Suprapubic skin (tissue), 4 donors: Measurements from ENCODE around the gene SRGAP1. TPM values are rescaled to one million over a fixed set of nuclear protein-coding genes. Genes with fewer than 3 reads are reported as not detected.
"Not testable (repeated sequence)": the region's sequence is repeated elsewhere in the genome, so short reads cannot be mapped to it uniquely, and the experiment has no call there.

Source experiments
- DNase-seq, 2 donors: peaks; one replicate each; pipeline ENCODE4 v3.0.0-alpha.2; 2019; ENCODE audit warnings: low spot score in 2 of 2
- H3K27ac ChIP-seq: fragments of 200-600 bp; sonication (generic); one replicate; pipeline ENCODE4 v1.5.1; 2019
- H3K27me3 ChIP-seq: fragments of 200-600 bp; sonication (generic); one replicate; pipeline ENCODE4 v1.5.1; 2019
- H3K36me3 ChIP-seq: fragments of 200-600 bp; sonication (generic); one replicate; pipeline ENCODE4 v1.5.1; 2019
- H3K4me1 ChIP-seq: fragments of 200-600 bp; sonication (generic); one replicate; pipeline ENCODE4 v1.5.1; 2019
- H3K4me3 ChIP-seq: fragments of 200-600 bp; sonication (generic); one replicate; pipeline ENCODE4 v1.5.1; 2019; ENCODE audit warnings: mild to moderate bottlenecking
- H3K9me3 ChIP-seq: fragments of 200-600 bp; sonication (generic); one replicate; pipeline ENCODE4 v1.5.1; 2019
- EP300 ChIP-seq: sonication (generic); formaldehyde crosslinking; IDR thresholded peaks from one replicate; pipeline ENCODE4 v1.6.1; 2017; ENCODE audit warnings: antibody characterized with exemption
- POLR2A ChIP-seq, 2 donors: fragments of 450-650 bp; IDR thresholded peaks; one replicate each; pipeline ENCODE4 v1.6.1; 2017; ENCODE audit warnings: antibody characterized with exemption in 2 of 2, mild to moderate bottlenecking in 2 of 2, moderate library complexity in 2 of 2
- POLR2AphosphoS5 ChIP-seq, 3 donors: sonication (generic); formaldehyde crosslinking; IDR thresholded peaks; one replicate each; pipeline ENCODE4 v1.6.1; 2017; ENCODE audit warnings: antibody characterized with exemption in 3 of 3
- WGBS: methylation state at CpG from one replicate; pipeline ENCODE4 v1.1.5; 2018; 5-methylcytosine and 5-hydroxymethylcytosine counted together
- total RNA-seq, 4 donors: library from RNA; depleted of rRNA; stranded (reverse); fragments of >200 nt; gene quantifications; one replicate each; pipeline ENCODE4 v1.1.0, GENCODE V29; 2016
- TF ChIP-seq, protein P1 (sequence below), 2 donors: fragments of 200-600 bp in 1 of 2; fragments of 450-650 bp in 1 of 2; sonication (generic) in 1 of 2; IDR thresholded peaks; one replicate each; pipeline ENCODE4 v1.5.1; 2016 to 2019; ENCODE audit warnings: antibody characterized with exemption in 2 of 2, mild to moderate bottlenecking in 1 of 2, moderate library complexity in 1 of 2

SRGAP1 gene
- total RNA-seq, 4 donors from 2014 or later = 8.4 to 10.9 (median 9.8) TPM

DNA sequence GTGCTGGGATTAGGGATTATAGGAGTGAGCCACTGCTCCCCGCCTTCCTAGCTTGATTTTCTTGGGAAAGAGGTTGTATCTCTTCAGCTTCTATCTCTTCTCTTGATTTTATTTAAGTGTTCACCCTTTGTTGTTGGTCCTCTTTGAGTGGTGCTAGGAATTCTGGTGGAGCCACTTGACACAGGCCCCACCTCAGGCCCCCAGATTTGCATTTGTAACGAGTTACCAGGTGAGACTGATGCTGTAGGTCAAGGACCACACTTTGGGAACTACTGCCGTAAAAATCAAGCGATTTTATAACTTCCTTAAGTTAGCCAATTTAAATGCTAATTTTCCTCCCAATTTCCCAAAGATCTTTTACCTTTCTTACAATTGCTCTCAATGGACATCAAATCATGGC is 26.3 kb downstream of the SRGAP1 start:
- TF ChIP-seq EP300 = no peak
- TF ChIP-seq POLR2A (IDR thresholded peaks at IDR 0.05) = no peak
- no peak for TF ChIP-seq POLR2AphosphoS5 (IDR thresholded peaks at IDR 0.05)
- TF ChIP-seq, protein P1, sequence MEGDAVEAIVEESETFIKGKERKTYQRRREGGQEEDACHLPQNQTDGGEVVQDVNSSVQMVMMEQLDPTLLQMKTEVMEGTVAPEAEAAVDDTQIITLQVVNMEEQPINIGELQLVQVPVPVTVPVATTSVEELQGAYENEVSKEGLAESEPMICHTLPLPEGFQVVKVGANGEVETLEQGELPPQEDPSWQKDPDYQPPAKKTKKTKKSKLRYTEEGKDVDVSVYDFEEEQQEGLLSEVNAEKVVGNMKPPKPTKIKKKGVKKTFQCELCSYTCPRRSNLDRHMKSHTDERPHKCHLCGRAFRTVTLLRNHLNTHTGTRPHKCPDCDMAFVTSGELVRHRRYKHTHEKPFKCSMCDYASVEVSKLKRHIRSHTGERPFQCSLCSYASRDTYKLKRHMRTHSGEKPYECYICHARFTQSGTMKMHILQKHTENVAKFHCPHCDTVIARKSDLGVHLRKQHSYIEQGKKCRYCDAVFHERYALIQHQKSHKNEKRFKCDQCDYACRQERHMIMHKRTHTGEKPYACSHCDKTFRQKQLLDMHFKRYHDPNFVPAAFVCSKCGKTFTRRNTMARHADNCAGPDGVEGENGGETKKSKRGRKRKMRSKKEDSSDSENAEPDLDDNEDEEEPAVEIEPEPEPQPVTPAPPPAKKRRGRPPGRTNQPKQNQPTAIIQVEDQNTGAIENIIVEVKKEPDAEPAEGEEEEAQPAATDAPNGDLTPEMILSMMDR (IDR thresholded peaks at IDR 0.05) = no peak
- H3K4me3 ChIP-seq = no peak overlapping the region
- H3K4me1 ChIP-seq = peaks cover 4% of the 10 kb centered on the region
- H3K9me3 ChIP-seq = no peaks in the 10 kb centered on the region
- H3K27me3 ChIP-seq = no peaks in the 10 kb centered on the region
- no peak overlapping the region for H3K27ac ChIP-seq
- WGBS = 74% methylated on average over 4 of the region's 4 CpGs
- DNase-seq = no peak
- no peaks in the 10 kb centered on the region for H3K36me3 ChIP-seq

DNA sequence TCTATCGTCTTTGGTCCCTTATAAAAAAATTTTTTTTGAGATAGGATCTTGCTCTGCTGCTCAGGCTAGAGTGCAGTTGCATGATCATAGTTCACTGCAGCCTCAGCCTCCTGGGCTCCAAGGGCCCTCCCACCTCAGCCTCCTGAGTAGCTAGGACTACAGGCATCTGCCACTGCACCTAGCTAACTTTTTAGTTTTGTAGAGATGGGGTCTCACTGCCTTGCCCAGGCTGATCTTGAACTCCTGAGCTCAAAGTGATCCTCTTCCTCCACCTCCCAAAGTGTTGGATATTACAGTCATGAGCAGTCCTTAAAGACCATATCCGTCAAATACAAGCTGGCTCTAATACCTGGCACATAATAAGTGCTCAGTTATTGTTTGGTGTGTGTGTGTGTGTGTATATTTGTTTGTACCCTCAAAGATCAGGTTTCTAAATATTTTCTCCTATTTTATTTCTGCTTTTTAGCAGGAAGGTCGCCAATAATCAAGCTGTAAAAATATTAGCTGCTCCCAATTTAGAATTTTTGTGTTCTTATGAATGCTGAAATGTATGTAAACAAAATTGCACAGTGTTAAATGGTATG is 30.5 kb downstream of the SRGAP1 start:
- no peak overlapping the region for H3K4me3 ChIP-seq
- DNase-seq = no peak
- H3K9me3 ChIP-seq = no peaks in the 10 kb centered on the region
- 85% methylated on average over 3 of the region's 3 CpGs for WGBS
- H3K4me1 ChIP-seq = no peaks in the 10 kb centered on the region
- H3K36me3 ChIP-seq = no peaks in the 10 kb centered on the region
- H3K27me3 ChIP-seq = no peaks in the 10 kb centered on the region
- TF ChIP-seq POLR2AphosphoS5 (IDR thresholded peaks at IDR 0.05) (no peak), POLR2A (IDR thresholded peaks at IDR 0.05) (no peak)
- H3K27ac ChIP-seq = no peak overlapping the region

DNA sequence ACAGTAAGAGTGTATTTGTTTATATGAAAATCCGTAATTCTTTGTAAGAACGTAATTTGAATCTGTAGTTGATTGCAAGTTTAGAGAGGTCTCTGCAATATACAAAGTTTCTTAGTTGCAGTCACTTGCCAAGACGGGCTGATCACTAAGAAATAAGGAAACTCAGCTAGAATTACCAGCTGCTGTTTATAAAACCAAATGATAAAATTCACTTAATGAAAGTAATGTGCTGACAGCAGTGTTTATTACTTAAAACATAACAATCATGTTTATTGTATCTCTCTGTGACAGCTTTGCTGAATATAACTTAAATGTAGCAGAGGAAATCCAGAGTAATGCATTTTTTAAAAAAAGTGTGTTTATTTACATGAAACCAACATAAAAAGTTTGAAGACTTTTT is 31.2 kb downstream of the SRGAP1 start:
- no peaks in the 10 kb centered on the region for H3K27me3 ChIP-seq

DNA sequence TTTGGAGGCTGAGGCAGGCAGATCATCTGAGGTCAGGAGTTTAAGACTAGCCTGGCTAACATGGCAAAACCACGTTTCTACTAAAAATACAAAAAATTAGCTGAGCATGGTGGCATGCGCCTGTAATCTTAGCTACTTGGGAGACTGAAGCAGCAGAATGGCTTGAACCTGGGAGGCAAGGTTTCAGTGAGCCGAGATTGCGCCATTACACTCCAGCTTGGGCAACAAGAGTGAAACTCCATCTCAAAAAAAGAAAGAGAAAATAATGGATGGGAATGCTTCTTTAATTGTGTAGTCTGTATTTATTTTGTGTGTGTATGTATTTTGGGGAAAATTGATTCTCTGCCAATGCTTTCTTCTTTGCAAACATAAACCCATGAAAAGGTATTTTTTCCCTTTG is 32.5 kb downstream of the SRGAP1 start:
- H3K4me1 ChIP-seq = no peaks in the 10 kb centered on the region
- H3K27ac ChIP-seq = no peak overlapping the region
- DNase-seq = no peak
- WGBS = 83% methylated on average over 4 of the region's 4 CpGs
- no peaks in the 10 kb centered on the region for H3K27me3 ChIP-seq
- H3K9me3 ChIP-seq = no peaks in the 10 kb centered on the region
- H3K4me3 ChIP-seq = no peak overlapping the region
- TF ChIP-seq POLR2AphosphoS5 (IDR thresholded peaks at IDR 0.05) (no peak), EP300 (no peak), POLR2A (IDR thresholded peaks at IDR 0.05) (no peak)
- TF ChIP-seq, protein P1 (IDR thresholded peaks at IDR 0.05) = no peak
- H3K36me3 ChIP-seq = no peaks in the 10 kb centered on the region

More for the DNA sequence above, 31.2 kb downstream of the SRGAP1 start:
- TF ChIP-seq EP300 = no peak
- TF ChIP-seq, protein P1 (IDR thresholded peaks at IDR 0.05) = no peak
- TF ChIP-seq POLR2A (IDR thresholded peaks at IDR 0.05) = no peak
- TF ChIP-seq POLR2AphosphoS5 (IDR thresholded peaks at IDR 0.05) = no peak
- DNase-seq = no peak
- Histone ChIP-seq H3K4me1 (no peaks in the 10 kb centered on the region), H3K27ac (no peak overlapping the region), H3K36me3 (no peaks in the 10 kb centered on the region), H3K4me3 (no peak overlapping the region), H3K9me3 (no peaks in the 10 kb centered on the region)
- WGBS = 59% methylated on average over 3 of the region's 3 CpGs

DNA sequence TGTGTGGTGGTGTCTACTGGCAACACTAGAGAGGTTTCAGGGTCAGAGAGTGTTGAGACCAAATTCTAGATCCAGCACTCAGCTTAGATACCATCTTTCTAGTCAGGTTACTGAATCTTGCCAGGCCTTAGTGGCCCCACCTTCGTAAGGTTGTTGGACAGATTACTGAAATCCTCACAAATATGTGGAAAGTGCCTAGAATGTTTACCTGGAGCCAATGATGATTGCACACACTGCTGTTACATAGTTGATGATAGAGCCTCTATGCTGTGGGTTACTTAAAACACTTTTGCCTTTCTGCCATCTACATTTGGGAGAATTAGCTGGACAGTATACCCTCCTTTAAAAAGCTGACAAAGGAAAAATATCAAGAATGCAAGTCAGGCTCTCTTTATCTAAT is 33.2 kb downstream of the SRGAP1 start:
- H3K36me3 ChIP-seq = no peaks in the 10 kb centered on the region
- H3K9me3 ChIP-seq = no peaks in the 10 kb centered on the region
- no peak overlapping the region for H3K4me3 ChIP-seq
- H3K27ac ChIP-seq = no peak overlapping the region
- H3K27me3 ChIP-seq = no peaks in the 10 kb centered on the region
- WGBS = 80% methylated on average over 1 of the region's 1 CpG
- TF ChIP-seq POLR2AphosphoS5 (IDR thresholded peaks at IDR 0.05) (no peak), POLR2A (IDR thresholded peaks at IDR 0.05) (no peak), EP300 (no peak)
- TF ChIP-seq, protein P1 (IDR thresholded peaks at IDR 0.05) = no peak
- no peaks in the 10 kb centered on the region for H3K4me1 ChIP-seq
- no peak for DNase-seq

DNA sequence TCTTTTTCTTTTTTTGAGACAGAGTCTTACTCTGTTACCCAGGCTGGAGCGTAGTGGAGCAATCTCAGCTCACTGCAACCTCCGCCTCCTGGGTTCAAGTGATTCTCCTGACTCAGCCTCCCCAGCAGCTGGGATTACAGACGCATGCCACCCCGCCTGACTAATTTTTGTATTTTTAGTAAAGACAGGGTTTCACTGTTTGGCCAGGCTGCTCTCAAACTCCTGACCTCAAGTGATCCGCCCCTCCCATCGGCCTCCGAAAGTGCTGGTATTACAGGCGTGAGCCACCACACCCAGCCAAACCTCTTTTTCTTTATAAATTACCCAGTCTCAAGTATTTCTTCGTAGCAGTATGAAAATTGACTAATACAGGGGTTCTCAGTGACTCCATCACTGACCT is 35.7 kb downstream of the SRGAP1 start:
- WGBS = 92% methylated on average over 9 of the region's 9 CpGs
- not testable (repeated sequence) for H3K36me3 ChIP-seq, H3K27ac ChIP-seq, H3K4me1 ChIP-seq, H3K9me3 ChIP-seq, H3K27me3 ChIP-seq, H3K4me3 ChIP-seq, DNase-seq
